ENCODE data around the gene TMPRSS6.

TMPRSS6 gene

GRCh38 chr22:37063431-37064420 is 45.8 kb downstream of the TMPRSS6 start:
- no peak for DNase-seq

- no peak for DNase-seq
Observed at GRCh38 chr22:37062702-37063381, 46.7 kb downstream of the TMPRSS6 start.

GRCh38 chr22:37062376-37062675 is 47.2 kb downstream of the TMPRSS6 start:
- DNase-seq, result no peak

- DNase-seq, result no peak
Observed at GRCh38 chr22:37061611-37062375, 47.7 kb downstream of the TMPRSS6 start.

GRCh38 chr22:37060801-37061610 is 48.5 kb downstream of the TMPRSS6 start:
- DNase-seq, result no peak

- no peak for DNase-seq
Observed at GRCh38 chr22:37059876-37060449, 49.5 kb downstream of the TMPRSS6 start.

GRCh38 chr22:37058917-37059701 is 50.4 kb downstream of the TMPRSS6 start:
- DNase-seq, result no peak

GRCh38 chr22:37057796-37058510 is 51.6 kb downstream of the TMPRSS6 start:
- no peak for DNase-seq

- DNase-seq, result no peak
Observed at GRCh38 chr22:37057226-37057625, 52.3 kb downstream of the TMPRSS6 start.

GRCh38 chr22:37056246-37056645 is 53.3 kb downstream of the TMPRSS6 start:
- DNase-seq, result no peak

GRCh38 chr22:37054600-37055365 is 54.7 kb downstream of the TMPRSS6 start:
- DNase-seq, result no peak

GRCh38 chr22:37054056-37054395 is 55.5 kb downstream of the TMPRSS6 start:
- no peak for DNase-seq

GRCh38 chr22:37053310-37054055 is 56.0 kb downstream of the TMPRSS6 start:
- no peak for DNase-seq

GRCh38 chr22:37052386-37053309 is 56.9 kb downstream of the TMPRSS6 start:
- DNase-seq, result no peak

- peak; percentile 32 to 40 for DNase-seq
Observed at GRCh38 chr22:37051391-37052385, 57.8 kb downstream of the TMPRSS6 start, which contains the start of gene KCTD17. Gene KCTD17, plus strand, starts transcription at chr22:37051742. Its CDS starts 19 bp downstream, at chr22:37051761.

GRCh38 chr22:37050913-37051312 is 58.6 kb downstream of the TMPRSS6 start:
- DNase-seq, result no peak

GRCh38 chr22:37049224-37049623 is 60.3 kb downstream of the TMPRSS6 start:
- DNase-seq, result no peak
